Calu3 (cell line): ENCODE results near the gene APBA1. TPM values are rescaled to one million over a fixed set of nuclear protein-coding genes. Genes with fewer than 3 reads are reported as not detected.

ENCODE experiments used
- BruUV-seq: library from RNA; stranded (reverse); fragments of 400-500 nt; replicated peaks from 2 replicates; lab custom pipeline; 2021; lab: Mats Ljungman, UMichigan
- CTCF ChIA-PET: fragments of 300-600 bp; sonication (Branson Sonifier 250); formaldehyde crosslinking; loops from one replicate; lab custom pipeline; 2022; ENCODE audit warnings: antibody characterized with exemption; lab: Charles Lee
- DNase-seq: peaks from one replicate; pipeline ENCODE4 v3.0.0; 2022
- H3K27ac Mint-ChIP-seq: one replicate; pipeline ENCODE4 v1.8.0; 2022; ENCODE audit warnings: mixed read lengths; ENCODE audit not compliant: unreplicated experiment
- H3K27me3 Mint-ChIP-seq: one replicate; pipeline ENCODE4 v1.8.0; 2022; ENCODE audit warnings: mixed read lengths; ENCODE audit not compliant: unreplicated experiment
- H3K36me3 Mint-ChIP-seq: one replicate; pipeline ENCODE4 v1.8.0; 2022; ENCODE audit warnings: mild to moderate bottlenecking, moderate library complexity, mixed read lengths; ENCODE audit not compliant: insufficient read depth, unreplicated experiment
- H3K4me1 Mint-ChIP-seq: one replicate; pipeline ENCODE4 v1.8.0; 2022; ENCODE audit warnings: mild to moderate bottlenecking, low read depth, mixed read lengths; ENCODE audit not compliant: unreplicated experiment
- H3K4me3 Mint-ChIP-seq: one replicate; pipeline ENCODE4 v1.8.0; 2022; ENCODE audit warnings: mild to moderate bottlenecking, low read depth, moderate library complexity, mixed read lengths; ENCODE audit not compliant: unreplicated experiment
- H3K9me3 Mint-ChIP-seq: one replicate; pipeline ENCODE4 v1.8.0; 2022; ENCODE audit warnings: low read depth, mixed read lengths; ENCODE audit not compliant: unreplicated experiment
- intact Hi-C: fragments of 100-400 bp; cut with micrococcal nuclease; formaldehyde crosslinking; loops from one replicate; pipeline ENCODE4 v1.10.0; 2022; ENCODE audit not compliant: unreplicated experiment
- total RNA-seq: library from RNA; stranded (reverse); gene quantifications from 2 replicates; pipeline ENCODE4 v1.2.3, GENCODE V29; 2022
- TF ChIP-seq, protein P1 (sequence below): fragments of 200-600 bp; IDR thresholded peaks from one replicate; pipeline ENCODE4 v1.8.0; 2022; ENCODE audit warnings: antibody characterized with exemption; ENCODE audit not compliant: unreplicated experiment

The APBA1 gene
- total RNA-seq, 1 experiment from 2014 or later: 4.4 TPM

DNA sequence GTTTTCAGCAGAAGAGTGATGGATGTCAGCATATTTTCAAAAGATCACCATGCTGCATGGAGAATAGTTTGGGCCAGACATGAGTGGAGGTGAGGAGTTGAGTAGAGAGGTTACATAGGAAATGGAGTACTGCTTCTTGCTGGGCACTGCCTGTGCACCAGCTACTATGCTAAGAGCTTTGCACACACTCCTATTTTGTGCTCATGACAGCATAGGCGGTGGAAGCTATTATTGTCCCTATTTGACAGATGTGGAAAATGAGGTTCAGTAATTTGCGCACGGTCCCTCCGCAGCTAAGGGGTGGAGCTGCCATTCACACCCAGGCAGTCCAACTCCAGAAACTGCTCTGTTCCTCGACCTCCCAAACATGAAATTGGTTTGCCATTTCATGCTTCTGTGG, 279.3 kb downstream of the APBA1 start:
- peaks cover 9% of the 10 kb centered on the region for H3K4me1 Mint-ChIP-seq
- CTCF ChIA-PET: no interaction called here
- no peak for DNase-seq
- no peaks in the 10 kb centered on the region for H3K36me3 Mint-ChIP-seq
- H3K27me3 Mint-ChIP-seq: no peaks in the 10 kb centered on the region
- no peak overlapping the region for H3K27ac Mint-ChIP-seq
- intact Hi-C loops: no loop called here
- H3K9me3 Mint-ChIP-seq: no peaks in the 10 kb centered on the region
- BruUV-seq: no TSS peak
- no peak overlapping the region for H3K4me3 Mint-ChIP-seq
- TF ChIP-seq, protein P1, sequence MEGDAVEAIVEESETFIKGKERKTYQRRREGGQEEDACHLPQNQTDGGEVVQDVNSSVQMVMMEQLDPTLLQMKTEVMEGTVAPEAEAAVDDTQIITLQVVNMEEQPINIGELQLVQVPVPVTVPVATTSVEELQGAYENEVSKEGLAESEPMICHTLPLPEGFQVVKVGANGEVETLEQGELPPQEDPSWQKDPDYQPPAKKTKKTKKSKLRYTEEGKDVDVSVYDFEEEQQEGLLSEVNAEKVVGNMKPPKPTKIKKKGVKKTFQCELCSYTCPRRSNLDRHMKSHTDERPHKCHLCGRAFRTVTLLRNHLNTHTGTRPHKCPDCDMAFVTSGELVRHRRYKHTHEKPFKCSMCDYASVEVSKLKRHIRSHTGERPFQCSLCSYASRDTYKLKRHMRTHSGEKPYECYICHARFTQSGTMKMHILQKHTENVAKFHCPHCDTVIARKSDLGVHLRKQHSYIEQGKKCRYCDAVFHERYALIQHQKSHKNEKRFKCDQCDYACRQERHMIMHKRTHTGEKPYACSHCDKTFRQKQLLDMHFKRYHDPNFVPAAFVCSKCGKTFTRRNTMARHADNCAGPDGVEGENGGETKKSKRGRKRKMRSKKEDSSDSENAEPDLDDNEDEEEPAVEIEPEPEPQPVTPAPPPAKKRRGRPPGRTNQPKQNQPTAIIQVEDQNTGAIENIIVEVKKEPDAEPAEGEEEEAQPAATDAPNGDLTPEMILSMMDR: no peak

- H3K36me3 Mint-ChIP-seq: no peaks in the 10 kb centered on the region
- H3K4me3 Mint-ChIP-seq: no peak overlapping the region
- CTCF ChIA-PET: no interaction called here
- H3K27me3 Mint-ChIP-seq: no peaks in the 10 kb centered on the region
- DNase-seq: no peak
- H3K27ac Mint-ChIP-seq: no peak overlapping the region
- BruUV-seq: no TSS peak
- H3K9me3 Mint-ChIP-seq: no peaks in the 10 kb centered on the region
- TF ChIP-seq, protein P1: no peak
- peaks cover 9% of the 10 kb centered on the region for H3K4me1 Mint-ChIP-seq
- intact Hi-C loops: no loop called here
Observed at GRCh38 chr9:69391946-69392345, 280.2 kb downstream of the APBA1 start.

GRCh38 chr9:69391487-69391886, 280.7 kb downstream of the APBA1 start:
- peaks cover 9% of the 10 kb centered on the region for H3K4me1 Mint-ChIP-seq
- no peaks in the 10 kb centered on the region for H3K9me3 Mint-ChIP-seq
- TF ChIP-seq, protein P1: no peak
- no peaks in the 10 kb centered on the region for H3K36me3 Mint-ChIP-seq
- intact Hi-C loops: no loop called here
- H3K27ac Mint-ChIP-seq: no peak overlapping the region
- no peak for DNase-seq
- H3K4me3 Mint-ChIP-seq: no peak overlapping the region
- CTCF ChIA-PET: no interaction called here
- BruUV-seq: no TSS peak
- H3K27me3 Mint-ChIP-seq: no peaks in the 10 kb centered on the region

GRCh38 chr9:69389437-69389995, 282.7 kb downstream of the APBA1 start:
- intact Hi-C loops: no loop called here
- TF ChIP-seq, protein P1: no peak
- CTCF ChIA-PET: no interaction called here
- H3K9me3 Mint-ChIP-seq: no peaks in the 10 kb centered on the region
- H3K27me3 Mint-ChIP-seq: no peaks in the 10 kb centered on the region
- no TSS peak for BruUV-seq
- no peaks in the 10 kb centered on the region for H3K36me3 Mint-ChIP-seq
- no peak overlapping the region for H3K27ac Mint-ChIP-seq
- no peak for DNase-seq
- no peak overlapping the region for H3K4me3 Mint-ChIP-seq
- peaks cover 9% of the 10 kb centered on the region for H3K4me1 Mint-ChIP-seq
